Uterus (tissue), 4 donors: Measurements from ENCODE around the gene TOB1. TPM values are rescaled to one million over a fixed set of nuclear protein-coding genes. Genes with fewer than 3 reads are reported as not detected.

Source experiments
- DNase-seq, 2 donors: peaks; one replicate each; pipeline ENCODE4 v3.0.0-alpha.2; 2019 to 2020
- H3K27ac ChIP-seq, 2 donors: fragments of 200-600 bp; sonication (generic); 1 replicate in 1 of 2; 2 replicates in 1 of 2; pipeline ENCODE4 v1.5.1; 2016 to 2018
- H3K27me3 ChIP-seq, 2 donors: fragments of 200-600 bp; sonication (generic); one replicate each; pipeline ENCODE4 v1.5.1; 2018 to 2019; ENCODE audit warnings: control low read depth in 1 of 2
- H3K36me3 ChIP-seq, 2 donors: fragments of 200-600 bp; sonication (generic); one replicate each; pipeline ENCODE4 v1.5.1; 2019; ENCODE audit warnings: control low read depth in 1 of 2
- H3K4me1 ChIP-seq, 2 donors: fragments of 200-600 bp; sonication (generic); one replicate each; pipeline ENCODE4 v1.5.1; 2018 to 2019; ENCODE audit warnings: control low read depth in 1 of 2
- H3K4me3 ChIP-seq, 2 donors: fragments of 200-600 bp; sonication (generic); 1 replicate in 1 of 2; 2 replicates in 1 of 2; pipeline ENCODE4 v1.5.1; 2018 to 2019; ENCODE audit warnings: mild to moderate bottlenecking in 1 of 2
- H3K9me3 ChIP-seq, 2 donors: fragments of 200-600 bp; sonication (generic); one replicate each; pipeline ENCODE4 v1.5.1; 2019; ENCODE audit warnings: control low read depth in 1 of 2
- POLR2A ChIP-seq, 2 donors: fragments of 450-650 bp; IDR thresholded peaks; one replicate each; pipeline ENCODE4 v1.6.1; 2016; ENCODE audit warnings: antibody characterized with exemption in 2 of 2, mild to moderate bottlenecking in 1 of 2, moderate library complexity in 1 of 2
- intact Hi-C: fragments of 100-400 bp; cut with DNase I; formaldehyde crosslinking; loops from one replicate; pipeline ENCODE4 v1.15.1; 2023; ENCODE audit warnings: low total_unique reads
- total RNA-seq, 4 donors: library from RNA; depleted of rRNA in 3 of 4; stranded (reverse); fragments of >200 nt in 3 of 4; gene quantifications; one replicate each; pipeline versions ENCODE4 v1.1.0 to v1.2.4, GENCODE V29; 2014 to 2023
- TF ChIP-seq, protein P1 (sequence below), 4 experiments: fragments of 200-600 bp in 2 of 4; fragments of 450-650 bp in 2 of 4; sonication (generic) in 2 of 4; IDR thresholded peaks; one replicate each; pipeline ENCODE4 v1.5.1; 2016 to 2019; ENCODE audit warnings: antibody characterized with exemption in 4 of 4, mild to moderate bottlenecking in 2 of 4, moderate library complexity in 1 of 4
- donor health status: DM: yes; HTN: yes; CAD: no.

Gene TOB1
- total RNA-seq, 4 donors from 2014 or later = 16.5 to 64.3 (median 27.5) TPM

GRCh38 chr17:50909765-50910605 lies 43.8 kb upstream of the TOB1 start:
- Histone ChIP-seq H3K36me3 (no peaks in the 10 kb centered on the region), H3K4me3 (no peak overlapping the region), H3K4me1 (peaks cover 5 to 6% of the 10 kb centered on the region in 2 donors), H3K27me3 (no peaks in the 10 kb centered on the region), H3K9me3 (no peaks in the 10 kb centered on the region), H3K27ac (no peak overlapping the region)
- intact Hi-C loops = no loop called here
- DNase-seq = no peak
- TF ChIP-seq POLR2A (IDR thresholded peaks at IDR 0.05) = no peak
- TF ChIP-seq, protein P1, sequence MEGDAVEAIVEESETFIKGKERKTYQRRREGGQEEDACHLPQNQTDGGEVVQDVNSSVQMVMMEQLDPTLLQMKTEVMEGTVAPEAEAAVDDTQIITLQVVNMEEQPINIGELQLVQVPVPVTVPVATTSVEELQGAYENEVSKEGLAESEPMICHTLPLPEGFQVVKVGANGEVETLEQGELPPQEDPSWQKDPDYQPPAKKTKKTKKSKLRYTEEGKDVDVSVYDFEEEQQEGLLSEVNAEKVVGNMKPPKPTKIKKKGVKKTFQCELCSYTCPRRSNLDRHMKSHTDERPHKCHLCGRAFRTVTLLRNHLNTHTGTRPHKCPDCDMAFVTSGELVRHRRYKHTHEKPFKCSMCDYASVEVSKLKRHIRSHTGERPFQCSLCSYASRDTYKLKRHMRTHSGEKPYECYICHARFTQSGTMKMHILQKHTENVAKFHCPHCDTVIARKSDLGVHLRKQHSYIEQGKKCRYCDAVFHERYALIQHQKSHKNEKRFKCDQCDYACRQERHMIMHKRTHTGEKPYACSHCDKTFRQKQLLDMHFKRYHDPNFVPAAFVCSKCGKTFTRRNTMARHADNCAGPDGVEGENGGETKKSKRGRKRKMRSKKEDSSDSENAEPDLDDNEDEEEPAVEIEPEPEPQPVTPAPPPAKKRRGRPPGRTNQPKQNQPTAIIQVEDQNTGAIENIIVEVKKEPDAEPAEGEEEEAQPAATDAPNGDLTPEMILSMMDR (IDR thresholded peaks at IDR 0.05) = no peak

DNA sequence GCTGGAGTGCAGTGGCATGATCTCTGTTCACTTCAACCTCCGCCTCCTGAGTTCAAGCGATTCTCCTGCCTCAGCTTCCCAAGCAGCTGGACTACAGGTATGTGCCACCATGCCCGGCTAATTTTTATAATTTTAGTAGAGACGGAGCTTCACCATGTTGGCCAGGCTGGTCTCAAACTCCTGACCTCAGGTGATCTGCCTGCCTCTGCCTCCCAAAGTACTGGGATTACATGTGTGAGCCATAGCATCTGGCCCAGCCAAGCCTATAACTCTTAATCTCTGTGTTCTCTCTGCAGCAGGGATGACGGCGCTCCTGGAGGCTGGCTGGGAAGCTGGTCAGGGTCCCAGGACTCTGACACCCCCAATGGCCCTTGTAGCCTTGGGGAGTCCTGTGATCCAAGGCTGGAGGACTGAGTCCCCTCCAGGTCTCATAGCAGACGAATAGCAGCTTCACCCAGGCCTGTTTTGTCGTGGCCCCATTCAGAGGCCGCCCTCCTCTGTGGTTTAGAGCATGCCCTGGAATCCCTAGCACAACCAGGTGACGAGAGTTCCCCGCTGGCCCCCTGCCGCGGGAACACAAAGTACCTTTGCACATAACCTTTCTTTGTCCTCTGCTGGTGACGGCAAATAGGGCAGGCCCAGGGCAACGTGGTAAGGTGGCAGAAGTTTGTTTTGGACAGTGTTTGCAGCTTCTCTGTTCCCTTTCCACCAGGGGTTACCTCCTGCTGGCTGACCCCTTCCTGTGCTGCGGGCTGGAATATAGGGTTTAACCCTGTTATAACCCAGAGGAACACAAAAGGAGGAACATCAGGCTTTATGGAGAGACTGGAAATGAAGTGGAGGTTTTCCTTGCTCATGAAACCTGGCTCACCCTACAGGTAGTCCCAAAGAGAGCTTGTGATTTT lies 43.0 kb upstream of the TOB1 start:
- Histone ChIP-seq H3K27me3 (no peaks in the 10 kb centered on the region), H3K4me1 (peaks cover 5 to 7% of the 10 kb centered on the region in 2 donors), H3K4me3 (no peak overlapping the region), H3K36me3 (no peaks in the 10 kb centered on the region), H3K27ac (no peak overlapping the region), H3K9me3 (no peaks in the 10 kb centered on the region)
- no peak for DNase-seq
- intact Hi-C loops = no loop called here
- TF ChIP-seq POLR2A (IDR thresholded peaks at IDR 0.05) = peak in 1 of 2 donors; percentile 24
- TF ChIP-seq, protein P1 (IDR thresholded peaks at IDR 0.05) = no peak

DNA sequence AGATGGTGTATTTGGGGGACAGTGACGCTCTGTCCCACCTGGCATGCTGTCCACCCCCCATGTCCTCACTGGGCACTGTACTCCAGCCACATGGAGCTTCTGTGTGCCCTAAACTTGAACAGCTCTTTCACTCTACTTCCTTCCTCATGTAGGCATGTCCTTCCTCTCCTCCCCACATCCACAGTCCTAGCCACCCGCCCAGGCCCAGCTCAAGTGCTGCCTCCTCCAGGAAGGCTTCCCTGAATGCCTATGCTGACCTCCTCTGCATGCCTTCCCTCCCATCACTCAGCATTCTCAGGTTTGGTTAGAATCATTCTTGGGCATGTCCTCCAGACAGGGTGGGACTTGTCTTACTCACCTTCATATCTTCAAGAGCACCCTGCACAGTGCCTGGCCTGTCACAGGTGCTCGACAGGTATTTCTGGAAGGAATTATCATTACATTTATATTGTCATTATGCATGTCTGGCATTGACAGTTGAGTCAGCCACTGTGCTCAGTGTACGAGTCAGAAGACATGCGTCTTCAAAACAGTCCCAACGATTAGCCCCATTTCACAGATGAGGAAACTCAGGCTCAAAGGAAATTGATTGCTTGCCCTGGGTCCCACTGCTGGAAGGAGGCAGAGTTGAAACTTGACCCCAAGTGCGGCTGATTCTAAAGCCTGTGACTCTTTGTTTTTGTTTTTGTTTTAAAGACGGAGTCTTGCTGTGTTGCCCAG lies 42.1 kb upstream of the TOB1 start:
- Histone ChIP-seq H3K9me3 (no peaks in the 10 kb centered on the region), H3K4me1 (peaks cover 5 to 7% of the 10 kb centered on the region in 2 donors), H3K4me3 (no peak overlapping the region), H3K27ac (no peak overlapping the region), H3K36me3 (no peaks in the 10 kb centered on the region), H3K27me3 (no peaks in the 10 kb centered on the region)
- DNase-seq = no peak
- TF ChIP-seq, protein P1 (IDR thresholded peaks at IDR 0.05) = no peak
- no peak for TF ChIP-seq POLR2A (IDR thresholded peaks at IDR 0.05)
- intact Hi-C loops = no loop called here

- no peaks in the 10 kb centered on the region for H3K9me3 ChIP-seq
- H3K27me3 ChIP-seq = no peaks in the 10 kb centered on the region
- intact Hi-C loops = no loop called here
- H3K4me3 ChIP-seq = no peak overlapping the region
- peak overlapping the region in 1 of 2 donors; percentile 93 for H3K27ac ChIP-seq
- no peaks in the 10 kb centered on the region for H3K36me3 ChIP-seq
- H3K4me1 ChIP-seq = peaks cover 5 to 10% of the 10 kb centered on the region in 2 donors
- TF ChIP-seq POLR2A (IDR thresholded peaks at IDR 0.05) = no peak
- TF ChIP-seq, protein P1 (IDR thresholded peaks at IDR 0.05) = no peak
- no peak for DNase-seq
These were observed 40.3 kb upstream of the TOB1 start for GRCh38 chr17:50906443-50906842.
